Kidney (tissue), 14 donors: ENCODE measurements around the gene P3H2. TPM values are rescaled to one million over a fixed set of nuclear protein-coding genes. Genes with fewer than 3 reads are reported as not detected.
A peak's percentile ranks its signal among the peaks of the same experiment; 100 is the strongest.

Experiments used
- DNase-seq, 5 donors: peaks; one replicate each; pipeline ENCODE4 v3.0.0-alpha.2; 2013 to 2020
- FAIRE-seq: peaks from 2 replicates; lab custom pipeline; 2012; peaks lifted over from hg19 to GRCh38; lab: Jason Lieb, UNC
- H3K27ac ChIP-seq, 2 donors: one replicate each; pipeline ENCODE4 v1.7.0; 2013; ENCODE audit warnings: low read depth in 2 of 2, low read length in 2 of 2, inconsistent platforms in 1 of 2
- H3K27me3 ChIP-seq: one replicate; pipeline ENCODE4 v1.7.1; 2013; ENCODE audit warnings: low read length, inconsistent platforms; ENCODE audit not compliant: control insufficient read depth, insufficient read depth
- H3K36me3 ChIP-seq, 3 donors: one replicate each; pipeline versions ENCODE4 v1.7.0 to v1.7.1; 2013; ENCODE audit warnings: low read length in 3 of 3, control low read depth in 1 of 3, inconsistent platforms in 1 of 3; ENCODE audit not compliant: insufficient read depth in 3 of 3, control insufficient read depth in 2 of 3
- H3K4me1 ChIP-seq, 3 donors: one replicate each; pipeline versions ENCODE4 v1.7.0 to v1.7.1; 2013; ENCODE audit warnings: low read length in 3 of 3, inconsistent platforms in 1 of 3, low read depth in 1 of 3; ENCODE audit not compliant: control insufficient read depth in 2 of 3, insufficient read depth in 2 of 3
- H3K4me3 ChIP-seq, 3 donors: one replicate each; pipeline versions ENCODE4 v1.7.0 to v1.8.1; 2013; ENCODE audit warnings: low read length in 3 of 3, control low read depth in 1 of 3, inconsistent platforms in 1 of 3
- H3K9ac ChIP-seq, 3 donors: one replicate each; pipeline versions ENCODE4 v1.7.0 to v1.7.1; 2013; ENCODE audit warnings: low read length in 3 of 3, control low read depth in 1 of 3, inconsistent platforms in 1 of 3
- H3K9me3 ChIP-seq, 3 donors: one replicate each; pipeline versions ENCODE4 v1.7.0 to v1.7.1; 2013; ENCODE audit warnings: low read length in 3 of 3, control low read depth in 1 of 3, inconsistent platforms in 1 of 3; ENCODE audit not compliant: control insufficient read depth in 2 of 3, insufficient read depth in 1 of 3
- intact Hi-C: fragments of 100-400 bp; cut with DNase I; formaldehyde crosslinking; loops from one replicate; pipeline ENCODE4 v1.11.1; 2022
- polyA plus RNA-seq: library from polyadenylated mRNA; stranded (reverse); fragments of 350-450 nt; fragmentation: Illumina TruSeq; extraction: RNeasy Lipid Tissue Mini Kit (QIAGEN cat#74804); gene quantifications from one replicate; pipeline ENCODE4 v1.2.3, GENCODE V29; 2014; ENCODE audit warnings: low read depth, low replicate concordance; ENCODE audit not compliant: insufficient read depth
- total RNA-seq: library from RNA; stranded (reverse); fragmentation: NEBNext Ultra II Directional; extraction: Animal tissue kit (Norgen Biotek cat#: 25700); gene quantifications from one replicate; pipeline ENCODE4 v1.2.1, GENCODE V29; 2021
- TF ChIP-seq, protein P1 (sequence below): IDR thresholded peaks from 3 replicates; pipeline ENCODE4 v1.5.1; 2012; ENCODE audit warnings: mild to moderate bottlenecking, moderate library complexity, borderline replicate concordance; ENCODE audit not compliant: insufficient read depth; ENCODE audit errors: extremely low read depth
- donor health status: control.
- donor health status: control.
- donor health status: control.
- donor health status: control.
- donor health status: control.
- donor health status: DM: yes; HTN: yes; CAD: no.
- donor health status: Normal renal cell carcinoma (clear cell type).

The P3H2 gene
- total and polyA plus RNA-seq, 2 donors from 2014 or later, result 57.2 to 103 TPM

DNA sequence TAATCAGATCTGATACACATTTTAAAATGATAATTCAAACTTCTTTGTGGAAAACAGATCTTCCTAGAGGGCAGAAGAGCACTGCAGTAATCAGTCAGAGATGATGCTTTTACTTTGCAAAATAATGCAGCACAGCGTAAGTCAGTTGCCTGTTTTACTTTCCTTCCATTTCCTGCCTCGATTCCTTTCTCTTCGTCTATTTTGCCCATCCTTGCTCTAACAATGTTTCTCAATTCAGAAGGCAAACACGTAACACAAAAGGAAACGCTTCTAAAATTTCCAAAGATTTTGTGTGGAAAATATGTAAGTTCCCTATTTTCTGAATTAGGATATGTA is 119.9 kb downstream of the P3H2 start:
- H3K9me3 ChIP-seq, result no peaks in the 10 kb centered on the region
- no peaks in the 10 kb centered on the region for H3K4me1 ChIP-seq
- DNase-seq (no peak), FAIRE-seq (no peak)
- H3K4me3 ChIP-seq, result no peak overlapping the region
- no peaks in the 10 kb centered on the region for H3K27me3 ChIP-seq
- intact Hi-C loops, result no loop called here
- TF ChIP-seq, protein P1, sequence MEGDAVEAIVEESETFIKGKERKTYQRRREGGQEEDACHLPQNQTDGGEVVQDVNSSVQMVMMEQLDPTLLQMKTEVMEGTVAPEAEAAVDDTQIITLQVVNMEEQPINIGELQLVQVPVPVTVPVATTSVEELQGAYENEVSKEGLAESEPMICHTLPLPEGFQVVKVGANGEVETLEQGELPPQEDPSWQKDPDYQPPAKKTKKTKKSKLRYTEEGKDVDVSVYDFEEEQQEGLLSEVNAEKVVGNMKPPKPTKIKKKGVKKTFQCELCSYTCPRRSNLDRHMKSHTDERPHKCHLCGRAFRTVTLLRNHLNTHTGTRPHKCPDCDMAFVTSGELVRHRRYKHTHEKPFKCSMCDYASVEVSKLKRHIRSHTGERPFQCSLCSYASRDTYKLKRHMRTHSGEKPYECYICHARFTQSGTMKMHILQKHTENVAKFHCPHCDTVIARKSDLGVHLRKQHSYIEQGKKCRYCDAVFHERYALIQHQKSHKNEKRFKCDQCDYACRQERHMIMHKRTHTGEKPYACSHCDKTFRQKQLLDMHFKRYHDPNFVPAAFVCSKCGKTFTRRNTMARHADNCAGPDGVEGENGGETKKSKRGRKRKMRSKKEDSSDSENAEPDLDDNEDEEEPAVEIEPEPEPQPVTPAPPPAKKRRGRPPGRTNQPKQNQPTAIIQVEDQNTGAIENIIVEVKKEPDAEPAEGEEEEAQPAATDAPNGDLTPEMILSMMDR, result no peak
- no peak overlapping the region for H3K9ac ChIP-seq
- H3K27ac ChIP-seq, result no peak overlapping the region
- H3K36me3 ChIP-seq, result no peaks in the 10 kb centered on the region

- TF ChIP-seq, protein P1, result no peak
- no peaks in the 10 kb centered on the region for H3K36me3 ChIP-seq
- no peak overlapping the region for H3K4me3 ChIP-seq
- no peaks in the 10 kb centered on the region for H3K9me3 ChIP-seq
- FAIRE-seq (no peak), DNase-seq (no peak)
- H3K9ac ChIP-seq, result no peak overlapping the region
- no peaks in the 10 kb centered on the region for H3K27me3 ChIP-seq
- no peak overlapping the region for H3K27ac ChIP-seq
- no peaks in the 10 kb centered on the region for H3K4me1 ChIP-seq
- intact Hi-C loops, result no loop called here
Measured at GRCh38 chr3:190000187-190000860, 120.4 kb downstream of the P3H2 start.

- FAIRE-seq, result no peak
- intact Hi-C loops, result no loop called here
- TF ChIP-seq, protein P1, result no peak
- Histone ChIP-seq H3K9me3 (no peaks in the 10 kb centered on the region), H3K27ac (no peak overlapping the region), H3K4me3 (no peak overlapping the region), H3K36me3 (no peaks in the 10 kb centered on the region), H3K4me1 (no peaks in the 10 kb centered on the region), H3K9ac (no peak overlapping the region), H3K27me3 (no peaks in the 10 kb centered on the region)
- DNase-seq, result no peak
Measured at GRCh38 chr3:189999718-190000117, 121.0 kb downstream of the P3H2 start.

GRCh38 chr3:189995129-189995528 is 125.6 kb downstream of the P3H2 start:
- no peak overlapping the region for H3K9ac ChIP-seq
- H3K4me1 ChIP-seq, result no peaks in the 10 kb centered on the region
- no peak overlapping the region for H3K27ac ChIP-seq
- no peak overlapping the region for H3K4me3 ChIP-seq
- TF ChIP-seq, protein P1, result no peak
- no peaks in the 10 kb centered on the region for H3K36me3 ChIP-seq
- intact Hi-C loops, result no loop called here
- no peaks in the 10 kb centered on the region for H3K27me3 ChIP-seq
- H3K9me3 ChIP-seq, result no peaks in the 10 kb centered on the region
- DNase-seq (peak in 1 of 5 donors; percentile 20), FAIRE-seq (no peak)
